GM10248 (cell line): ENCODE data around the gene PLCZ1.

Source experiments
- CTCF ChIA-PET: fragments of 300-600 bp; sonication (Branson Sonifier 250); formaldehyde crosslinking; extraction: SDS; loops from one replicate; lab custom pipeline; 2021; ENCODE audit warnings: antibody characterized with exemption; lab: Yijun Ruan, JAX
- POLR2A ChIA-PET: fragments of 350-650 bp; sonication (Branson Sonifier 250); formaldehyde crosslinking; extraction: SDS; loops from one replicate; lab custom pipeline; 2020; ENCODE audit warnings: antibody characterized with exemption; lab: Yijun Ruan, JAX
- DNase-seq: peaks from one replicate; pipeline ENCODE4 v3.0.0; 2012; ENCODE audit errors: extremely low spot score
- CTCF ChIP-seq: IDR thresholded peaks from 2 replicates; pipeline ENCODE4 v1.5.1; 2012; ENCODE audit warnings: mild to moderate bottlenecking, low read depth; ENCODE audit errors: extremely low read depth, missing control alignments, control extremely low read depth

Gene PLCZ1

GRCh38 chr12:18676141-18676540 lies 61.7 kb downstream of the PLCZ1 start:
- CTCF ChIA-PET, result interaction anchor here (1.4 to 1.5 kb wide), 2 partner anchors 13 to 14 kb away, joined by 3 to 5 read pairs; no protein-coding TSS in a partner anchor

GRCh38 chr12:18658829-18659228 lies 79.0 kb downstream of the PLCZ1 start:
- no peak for DNase-seq
- no peak for TF ChIP-seq CTCF
- ChIA-PET CTCF (interaction anchor here (1.5 kb wide), 1 partner anchor 12 kb away, joined by 4 read pairs; no protein-coding TSS in a partner anchor), POLR2A (no interaction called here)

More at GRCh38 chr12:18676141-18676540, 61.7 kb downstream of the PLCZ1 start:
- TF ChIP-seq CTCF, result no peak
- no peak for DNase-seq
- POLR2A ChIA-PET, result no interaction called here

- ChIA-PET CTCF (interaction anchor here (1.5 kb wide), 1 partner anchor 11 kb away, joined by 4 read pairs; no protein-coding TSS in a partner anchor), POLR2A (no interaction called here)
- DNase-seq, result no peak
- TF ChIP-seq CTCF, result no peak
Observed at GRCh38 chr12:18658179-18658578, 79.6 kb downstream of the PLCZ1 start.

GRCh38 chr12:18655351-18655750 lies 82.5 kb downstream of the PLCZ1 start:
- DNase-seq, result no peak
- no peak for TF ChIP-seq CTCF
- POLR2A ChIA-PET, result no interaction called here
- CTCF ChIA-PET, result interaction anchor here (0.7 to 1.4 kb wide), 2 partner anchors 11 to 28 kb away, joined by 3 read pairs; no protein-coding TSS in a partner anchor

- DNase-seq, result no peak
- ChIA-PET POLR2A (no interaction called here), CTCF (no interaction called here)
- TF ChIP-seq CTCF, result no peak
Observed at GRCh38 chr12:18653465-18653864, 84.3 kb downstream of the PLCZ1 start.

- ChIA-PET CTCF (no interaction called here), POLR2A (no interaction called here)
Observed at GRCh38 chr12:18652596-18652995, 85.2 kb downstream of the PLCZ1 start.

More at GRCh38 chr12:18652596-18652995, 85.2 kb downstream of the PLCZ1 start:
- no peak for DNase-seq
- no peak for TF ChIP-seq CTCF
